ENCODE data around the gene FGD3.
"Not testable (repeated sequence)": the region's sequence is repeated elsewhere in the genome, so short reads cannot be mapped to it uniquely, and the experiment has no call there.

FGD3 gene

DNA sequence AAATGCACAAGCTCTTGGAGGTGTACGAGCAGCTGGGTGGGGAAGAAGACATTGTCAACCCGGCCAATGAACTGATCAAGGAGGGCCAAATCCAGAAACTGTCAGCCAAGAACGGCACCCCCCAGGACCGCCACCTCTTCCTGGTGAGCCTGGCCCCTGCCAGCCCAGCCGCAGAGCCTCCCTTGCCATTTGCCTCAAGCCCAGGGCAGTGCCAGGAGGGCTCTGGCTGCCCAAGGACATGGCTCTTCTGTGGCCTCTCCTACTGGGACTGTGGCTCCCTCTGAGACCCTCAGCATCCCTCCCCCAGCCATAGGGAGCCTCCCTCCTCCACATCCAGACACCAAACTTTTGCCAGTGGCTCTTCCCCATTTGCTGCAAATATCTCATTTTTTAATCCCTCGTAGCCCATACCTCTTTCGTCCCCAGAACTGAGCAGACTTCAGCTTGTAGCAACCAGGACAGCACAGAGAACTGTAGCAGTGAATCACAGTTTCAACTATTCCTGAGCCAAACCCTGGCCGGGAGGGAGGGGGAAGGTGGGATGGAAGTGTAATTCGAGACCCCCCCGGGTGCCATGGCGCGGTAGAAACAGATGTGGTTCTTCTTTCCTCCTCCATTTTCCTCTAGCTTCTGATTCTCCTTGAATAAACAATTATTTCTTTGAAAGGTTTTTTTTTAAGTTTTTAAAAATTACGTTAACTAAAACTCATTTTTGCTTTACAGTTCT is 66.7 kb downstream of the FGD3 start:
- H3K4me3 ChIP-seq (IDR thresholded peaks at IDR 0.05; ENCODE audit: insufficient read depth, low read depth, low read length): no peak overlapping the region
- no peaks in the 10 kb centered on the region for H3K79me2 ChIP-seq (ENCODE audit: insufficient read depth, low read depth)
- H3K36me3 ChIP-seq (ENCODE audit: insufficient read depth): no peaks in the 10 kb centered on the region
- TF ChIP-seq, protein P1, sequence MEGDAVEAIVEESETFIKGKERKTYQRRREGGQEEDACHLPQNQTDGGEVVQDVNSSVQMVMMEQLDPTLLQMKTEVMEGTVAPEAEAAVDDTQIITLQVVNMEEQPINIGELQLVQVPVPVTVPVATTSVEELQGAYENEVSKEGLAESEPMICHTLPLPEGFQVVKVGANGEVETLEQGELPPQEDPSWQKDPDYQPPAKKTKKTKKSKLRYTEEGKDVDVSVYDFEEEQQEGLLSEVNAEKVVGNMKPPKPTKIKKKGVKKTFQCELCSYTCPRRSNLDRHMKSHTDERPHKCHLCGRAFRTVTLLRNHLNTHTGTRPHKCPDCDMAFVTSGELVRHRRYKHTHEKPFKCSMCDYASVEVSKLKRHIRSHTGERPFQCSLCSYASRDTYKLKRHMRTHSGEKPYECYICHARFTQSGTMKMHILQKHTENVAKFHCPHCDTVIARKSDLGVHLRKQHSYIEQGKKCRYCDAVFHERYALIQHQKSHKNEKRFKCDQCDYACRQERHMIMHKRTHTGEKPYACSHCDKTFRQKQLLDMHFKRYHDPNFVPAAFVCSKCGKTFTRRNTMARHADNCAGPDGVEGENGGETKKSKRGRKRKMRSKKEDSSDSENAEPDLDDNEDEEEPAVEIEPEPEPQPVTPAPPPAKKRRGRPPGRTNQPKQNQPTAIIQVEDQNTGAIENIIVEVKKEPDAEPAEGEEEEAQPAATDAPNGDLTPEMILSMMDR (conservative IDR thresholded peaks at IDR 0.05; ENCODE audit: low read depth, low read length): no peak
- no peaks in the 10 kb centered on the region for H4K20me1 ChIP-seq (ENCODE audit: insufficient read depth)
- no peak overlapping the region for H3K4me2 ChIP-seq
- no peaks in the 10 kb centered on the region for H3K4me1 ChIP-seq (ENCODE audit: low read depth, poor library complexity, severe bottlenecking)
- H3K27ac ChIP-seq: no peak overlapping the region
- H3K9ac ChIP-seq: no peak overlapping the region
- H3K27me3 ChIP-seq (ENCODE audit: insufficient read depth, low read depth): no peaks in the 10 kb centered on the region
- H2AFZ ChIP-seq (ENCODE audit: low read depth): no peak overlapping the region

DNA sequence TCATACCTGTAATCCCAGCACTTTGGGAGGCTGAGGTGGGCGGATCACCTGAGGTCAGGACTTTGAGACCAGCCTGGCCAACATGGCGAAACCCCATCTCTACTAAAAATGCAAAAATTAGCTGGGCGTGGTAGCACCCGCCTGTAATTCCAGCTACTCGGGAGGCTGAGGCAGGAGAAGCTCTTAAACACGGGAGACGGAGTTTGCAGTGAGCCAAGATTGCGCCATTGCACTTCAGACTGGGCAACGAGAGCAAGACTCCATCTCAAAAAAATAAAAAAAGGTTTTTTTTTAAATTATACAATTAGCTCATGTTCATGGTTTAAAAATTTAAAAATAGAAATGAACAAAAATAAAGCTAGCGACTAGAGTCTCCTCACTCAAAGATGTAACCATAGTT is 67.9 kb downstream of the FGD3 start:
- not testable (repeated sequence) for H3K4me3 ChIP-seq (IDR thresholded peaks at IDR 0.05; ENCODE audit: insufficient read depth, low read depth, low read length); H2AFZ ChIP-seq (ENCODE audit: low read depth); H3K27ac ChIP-seq; H3K9ac ChIP-seq; H4K20me1 ChIP-seq (ENCODE audit: insufficient read depth); H3K36me3 ChIP-seq (ENCODE audit: insufficient read depth); H3K4me2 ChIP-seq; H3K4me1 ChIP-seq (ENCODE audit: low read depth, poor library complexity, severe bottlenecking); H3K79me2 ChIP-seq (ENCODE audit: insufficient read depth, low read depth); H3K27me3 ChIP-seq (ENCODE audit: insufficient read depth, low read depth)

DNA sequence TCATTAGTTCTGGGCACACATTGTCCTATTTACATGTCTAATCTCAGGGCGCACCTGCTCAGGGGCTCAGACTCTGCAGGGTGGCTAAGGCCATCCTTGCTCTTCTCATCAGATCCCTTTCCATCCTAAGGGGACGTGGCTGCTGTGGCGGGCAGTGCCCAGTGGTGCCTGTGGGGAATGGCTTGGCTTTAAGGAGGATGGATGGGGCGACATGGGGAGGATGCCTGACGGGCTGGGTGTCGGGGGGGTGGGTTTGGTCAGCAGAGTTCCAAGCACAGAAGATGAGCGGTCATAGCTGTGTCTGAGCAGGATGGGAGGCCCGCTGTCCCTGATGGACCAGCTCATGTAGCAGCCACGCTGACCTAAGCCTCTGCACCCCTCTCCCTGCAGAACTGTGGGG is 70.3 kb downstream of the FGD3 start:
- TF ChIP-seq, protein P1 (conservative IDR thresholded peaks at IDR 0.05; ENCODE audit: low read depth, low read length): no peak
- H3K4me1 ChIP-seq (ENCODE audit: low read depth, poor library complexity, severe bottlenecking): no peaks in the 10 kb centered on the region
- no peak overlapping the region for H3K9ac ChIP-seq
- no peak overlapping the region for H3K27ac ChIP-seq
- no peaks in the 10 kb centered on the region for H4K20me1 ChIP-seq (ENCODE audit: insufficient read depth)
- H3K4me2 ChIP-seq: no peak overlapping the region
- no peak overlapping the region for H2AFZ ChIP-seq (ENCODE audit: low read depth)
- H3K27me3 ChIP-seq (ENCODE audit: insufficient read depth, low read depth): no peaks in the 10 kb centered on the region
- no peak overlapping the region for H3K4me3 ChIP-seq (IDR thresholded peaks at IDR 0.05; ENCODE audit: insufficient read depth, low read depth, low read length)
- H3K36me3 ChIP-seq (ENCODE audit: insufficient read depth): no peaks in the 10 kb centered on the region
- H3K79me2 ChIP-seq (ENCODE audit: insufficient read depth, low read depth): no peaks in the 10 kb centered on the region

DNA sequence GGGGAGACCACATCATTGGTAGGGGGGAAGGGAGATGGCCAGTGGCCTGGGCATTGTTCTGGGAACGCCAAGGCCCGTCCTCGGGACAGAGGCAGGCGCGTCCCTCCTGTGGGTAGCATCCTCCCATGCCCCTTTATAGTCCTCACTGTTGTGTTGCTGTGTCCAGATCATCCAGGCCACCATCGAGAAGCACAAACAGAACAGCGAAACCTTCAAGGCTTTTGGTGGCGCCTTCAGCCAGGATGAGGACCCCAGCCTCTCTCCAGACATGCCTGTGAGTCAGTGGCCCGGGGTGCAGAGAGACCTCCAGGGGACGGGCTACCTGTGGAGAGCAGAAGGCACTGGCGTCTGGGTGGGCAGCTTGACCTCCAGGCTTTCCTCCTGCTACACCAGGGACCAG is 72.8 kb downstream of the FGD3 start:
- Histone ChIP-seq H3K4me1 (ENCODE audit: low read depth, poor library complexity, severe bottlenecking) (no peaks in the 10 kb centered on the region), H3K4me2 (no peak overlapping the region), H3K27ac (no peak overlapping the region)

More for the DNA sequence above, 72.8 kb downstream of the FGD3 start:
- Histone ChIP-seq H3K36me3 (ENCODE audit: insufficient read depth) (no peaks in the 10 kb centered on the region), H2AFZ (ENCODE audit: low read depth) (no peak overlapping the region), H3K9ac (no peak overlapping the region), H3K27me3 (ENCODE audit: insufficient read depth, low read depth) (no peaks in the 10 kb centered on the region), H3K79me2 (ENCODE audit: insufficient read depth, low read depth) (no peaks in the 10 kb centered on the region), H3K4me3 (IDR thresholded peaks at IDR 0.05; ENCODE audit: insufficient read depth, low read depth, low read length) (no peak overlapping the region), H4K20me1 (ENCODE audit: insufficient read depth) (no peaks in the 10 kb centered on the region)
- TF ChIP-seq, protein P1 (conservative IDR thresholded peaks at IDR 0.05; ENCODE audit: low read depth, low read length): no peak
